Fibroblast of upper back skin (primary cell): ENCODE results near the gene LAYN.
A peak's percentile ranks its signal among the peaks of the same experiment; 100 is the strongest.

Experiments
- DNase-seq: peaks from one replicate; pipeline ENCODE4 v3.0.0-alpha.2; 2013

LAYN gene

GRCh38 chr11:111598559-111598958 lies 58.0 kb downstream of the LAYN start:
- DNase-seq: peak; percentile 62

- DNase-seq: no peak
Measured at GRCh38 chr11:111601636-111601978, 61.1 kb downstream of the LAYN start.

DNA sequence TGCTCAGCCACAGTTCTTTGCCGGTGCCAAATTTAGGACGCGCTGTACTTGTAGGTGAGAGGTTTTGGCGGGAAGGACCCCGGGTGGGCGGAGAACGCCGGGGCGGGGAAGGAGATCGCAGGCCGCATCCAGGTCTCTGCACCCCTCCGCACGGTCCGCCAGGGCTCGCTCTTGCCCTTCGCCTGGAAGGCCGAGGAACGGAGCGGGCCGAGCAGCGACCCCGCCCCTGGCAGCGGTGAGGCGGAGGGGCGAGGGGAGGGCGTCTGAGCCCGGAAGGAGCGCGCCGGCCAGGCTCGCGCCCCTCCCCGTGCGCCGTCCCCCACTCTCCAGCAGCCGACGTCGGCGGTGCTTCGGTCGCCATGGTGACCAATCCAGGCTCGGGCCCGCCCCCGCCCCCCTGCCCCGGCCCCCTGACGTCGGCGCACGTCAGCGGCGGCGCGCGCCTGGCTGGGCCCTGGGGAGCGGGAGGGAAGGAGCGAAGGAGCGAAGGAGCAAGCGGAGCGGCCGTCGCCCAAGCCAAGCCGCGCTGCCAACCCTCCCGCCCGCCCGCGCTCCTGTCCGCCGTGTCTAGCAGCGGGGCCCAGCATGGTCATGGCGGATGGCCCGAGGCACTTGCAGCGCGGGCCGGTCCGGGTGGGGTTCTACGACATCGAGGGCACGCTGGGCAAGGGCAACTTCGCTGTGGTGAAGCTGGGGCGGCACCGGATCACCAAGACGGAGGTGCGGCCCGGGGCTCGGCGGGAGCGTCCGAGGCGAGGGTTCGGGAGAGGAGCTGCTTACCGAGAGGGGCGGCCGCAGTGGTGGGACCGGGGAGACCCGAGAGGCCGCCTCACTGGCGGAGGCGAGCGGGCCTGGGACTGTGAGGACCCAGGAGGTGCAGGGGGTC lies 61.7 kb downstream of the LAYN start, which contains the start of gene SIK2:
Gene SIK2, plus strand, starts transcription at position 471 of the 886 bp plus-strand sequence. Its CDS starts 115 bp downstream, at position 586.
- DNase-seq: peak; percentile 96

DNA sequence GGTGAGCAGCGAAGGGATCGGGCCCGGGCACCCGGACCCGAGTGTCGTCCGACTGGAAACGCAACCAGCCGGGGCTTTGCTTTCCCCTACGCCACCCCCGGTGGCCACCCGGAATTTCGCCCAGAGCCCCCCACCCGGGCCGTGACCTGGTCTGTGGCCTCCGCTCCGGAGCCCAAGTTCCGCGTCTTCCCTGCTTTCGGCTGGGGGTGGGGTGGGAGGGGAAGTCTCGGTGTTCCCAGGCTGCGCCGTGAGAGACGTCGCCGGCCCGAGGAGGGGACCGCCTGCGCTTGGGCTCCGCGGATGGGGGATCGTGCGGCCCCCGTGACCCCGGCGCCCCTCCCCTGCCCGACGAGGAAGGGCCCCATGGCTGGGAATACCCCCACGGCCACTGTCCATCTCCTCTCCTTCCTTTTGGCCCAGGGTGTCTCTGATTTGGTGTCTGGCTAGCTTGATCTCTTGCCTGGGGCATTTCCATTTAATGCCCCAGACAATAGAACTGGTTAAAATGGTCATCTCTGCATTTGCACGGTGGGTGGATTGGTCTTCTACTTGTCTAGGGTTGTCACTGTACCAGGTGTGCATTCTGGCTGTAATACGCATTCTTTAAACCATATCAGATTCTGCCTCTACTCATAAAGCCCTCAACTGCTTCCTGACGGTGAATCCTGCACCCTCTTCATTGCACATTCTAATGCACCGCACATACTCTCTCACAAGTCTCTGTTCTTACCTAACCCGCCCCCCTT lies 62.5 kb downstream of the LAYN start:
- DNase-seq: no peak

- no peak for DNase-seq
Measured at GRCh38 chr11:111603611-111604130, 63.2 kb downstream of the LAYN start.

DNA sequence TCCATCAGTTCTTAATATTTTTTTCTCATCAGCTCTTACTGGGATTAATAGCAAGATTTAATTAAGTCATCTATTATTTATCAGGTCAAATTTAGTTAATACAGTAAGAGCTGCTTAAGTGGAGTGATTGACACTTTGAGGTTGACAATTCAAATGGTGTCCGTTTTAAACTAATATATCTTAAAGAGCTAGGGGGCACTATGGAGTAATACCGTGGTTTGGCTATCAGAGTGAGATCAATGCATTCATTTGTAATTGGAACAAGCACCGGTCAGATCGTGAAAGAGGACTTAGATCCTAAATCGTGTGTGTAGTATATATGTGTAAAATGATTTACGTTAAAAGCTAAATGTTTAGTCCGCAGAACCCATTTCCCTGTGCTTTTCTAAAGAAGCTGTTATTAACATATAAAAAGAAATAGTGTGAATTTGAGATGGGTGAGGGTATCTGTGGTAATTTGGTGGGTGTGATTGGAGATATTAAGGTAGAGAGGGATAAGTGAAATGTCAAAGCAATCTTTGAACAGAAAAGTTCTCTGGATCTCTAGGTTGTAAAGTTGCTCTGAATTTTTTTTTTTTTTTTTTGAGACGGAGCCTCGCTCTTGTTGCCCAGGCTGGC lies 64.0 kb downstream of the LAYN start:
- peak; percentile 49 for DNase-seq

DNA sequence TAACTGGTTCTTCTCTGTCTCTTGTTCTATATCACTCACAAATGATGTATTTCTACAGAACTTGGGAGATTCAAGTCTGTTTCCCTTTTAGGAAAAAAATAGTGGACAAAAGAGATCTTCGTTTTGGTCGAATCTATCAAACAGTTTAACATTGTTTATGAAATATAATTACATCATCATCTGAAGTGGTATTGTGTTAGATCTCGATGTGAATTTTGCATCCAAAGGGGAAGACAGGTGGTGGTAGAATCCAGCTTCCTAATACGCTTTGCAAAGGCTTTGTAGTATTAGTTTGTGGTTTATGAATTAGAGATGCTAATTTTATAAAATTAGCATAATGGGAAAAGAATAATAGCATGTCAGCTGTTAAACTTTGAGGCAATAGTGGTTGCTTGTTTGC lies 65.2 kb downstream of the LAYN start:
- no peak for DNase-seq

DNA sequence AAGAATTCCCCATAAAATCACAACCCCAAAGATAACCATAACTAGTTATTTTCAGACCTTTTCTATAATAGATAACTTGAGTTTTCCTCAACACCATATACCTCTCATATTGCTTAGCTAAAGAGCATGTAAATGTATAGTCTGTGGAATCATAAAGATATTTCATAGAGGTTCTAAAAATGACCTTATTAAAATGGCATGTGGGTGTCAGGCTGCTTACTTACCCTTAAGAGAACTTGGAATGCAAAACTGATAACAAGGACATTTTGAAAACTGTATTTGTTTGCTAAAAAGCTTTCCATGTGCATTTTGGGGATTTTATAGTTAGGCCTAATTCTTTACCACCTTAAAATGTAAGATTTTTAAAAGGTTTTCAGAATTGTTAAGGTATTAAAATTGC lies 66.5 kb downstream of the LAYN start:
- peak; percentile 23 for DNase-seq

DNA sequence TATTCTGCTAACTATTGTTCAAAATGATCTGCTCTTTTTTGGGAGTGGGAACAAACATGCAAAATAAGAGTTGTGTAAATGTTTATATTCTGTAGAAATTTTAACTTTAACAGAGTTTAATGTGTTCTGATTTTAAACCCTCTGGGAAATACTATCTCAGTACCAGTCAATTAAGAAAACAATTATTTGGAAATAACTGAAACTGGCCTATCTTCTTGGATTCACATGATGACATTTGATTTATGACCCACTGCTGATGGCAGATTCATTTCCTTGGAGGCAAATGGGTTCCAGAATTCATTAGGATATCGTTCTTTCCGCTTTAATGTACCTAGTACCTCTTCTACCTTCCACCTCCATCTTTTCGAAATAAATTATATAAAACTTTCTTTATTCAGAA lies 67.2 kb downstream of the LAYN start:
- DNase-seq: no peak
